Keratinocyte (primary cell): Measurements from ENCODE around the gene AGER. TPM values are rescaled to one million over a fixed set of nuclear protein-coding genes. Genes with fewer than 3 reads are reported as not detected.

ENCODE experiments used
- DNase-seq: peaks from one replicate; pipeline ENCODE4 v3.0.0-alpha.2; 2011; ENCODE audit warnings: low read depth, missing footprints, low spot score
- FAIRE-seq: peaks from 2 replicates; lab custom pipeline; 2011; peaks lifted over from hg19 to GRCh38; lab: Jason Lieb, UNC
- H2AFZ ChIP-seq: 2 replicates; pipeline ENCODE4 v1.6.0; 2012; ENCODE audit warnings: low read length, control low read depth, inconsistent platforms; ENCODE audit not compliant: control insufficient read depth
- H3K27ac ChIP-seq: 2 replicates; pipeline ENCODE4 v1.5.1; 2011; ENCODE audit warnings: low read length; ENCODE audit not compliant: control insufficient read depth, insufficient read depth
- H3K27me3 ChIP-seq: 3 replicates; pipeline ENCODE4 v1.6.0; 2011; ENCODE audit warnings: low read length; ENCODE audit not compliant: control insufficient read depth, insufficient read depth; ENCODE audit errors: extremely low read depth
- H3K36me3 ChIP-seq, 2 experiments: 2 replicates in 1 of 2; 3 replicates in 1 of 2; pipeline ENCODE4 v1.5.1; 2011; ENCODE audit warnings: low read length in 2 of 2, mild to moderate bottlenecking in 1 of 2; ENCODE audit not compliant: control insufficient read depth in 2 of 2, insufficient read depth in 2 of 2; ENCODE audit errors: extremely low read depth in 1 of 2
- H3K4me1 ChIP-seq: 3 replicates; pipeline ENCODE4 v1.5.1; 2011; ENCODE audit warnings: low read length; ENCODE audit not compliant: control insufficient read depth, insufficient read depth; ENCODE audit errors: extremely low read depth
- H3K4me2 ChIP-seq: 3 replicates; pipeline ENCODE4 v1.6.0; 2011; ENCODE audit warnings: low read depth, low read length; ENCODE audit not compliant: control insufficient read depth, insufficient read depth; ENCODE audit errors: extremely low read depth
- H3K4me3 ChIP-seq, 3 experiments: fragments of 200-600 bp in 1 of 3; sonication (generic) in 1 of 3; 2 replicates in 2 of 3; 3 replicates in 1 of 3; pipeline ENCODE4 v1.5.1; 2011 to 2016; ENCODE audit warnings: low read length in 3 of 3, mild to moderate bottlenecking in 3 of 3, control low read depth in 2 of 3, inconsistent platforms in 1 of 3, low read depth in 1 of 3, mixed read lengths in 1 of 3, mixed run types in 1 of 3, moderate library complexity in 1 of 3; ENCODE audit not compliant: control insufficient read depth in 2 of 3, insufficient read depth in 2 of 3; ENCODE audit errors: extremely low read depth in 1 of 3
- H3K79me2 ChIP-seq: 2 replicates; pipeline ENCODE4 v1.6.0; 2012; ENCODE audit warnings: low read length; ENCODE audit not compliant: control insufficient read depth, insufficient read depth
- H3K9ac ChIP-seq: 3 replicates; pipeline ENCODE4 v1.6.0; 2011; ENCODE audit warnings: low read length; ENCODE audit not compliant: control insufficient read depth, insufficient read depth; ENCODE audit errors: extremely low read depth
- H3K9me1 ChIP-seq: 3 replicates; pipeline ENCODE4 v1.6.0; 2011; ENCODE audit warnings: low read length; ENCODE audit not compliant: control insufficient read depth, insufficient read depth; ENCODE audit errors: extremely low read depth
- H3K9me3 ChIP-seq: 2 replicates; pipeline ENCODE4 v1.5.1; 2012; ENCODE audit warnings: low read depth, low read length; ENCODE audit not compliant: control insufficient read depth
- H4K20me1 ChIP-seq: 3 replicates; pipeline ENCODE4 v1.6.0; 2011; ENCODE audit warnings: low read length; ENCODE audit not compliant: control insufficient read depth, insufficient read depth; ENCODE audit errors: extremely low read depth
- CTCF ChIP-seq, 3 experiments: IDR thresholded peaks in 1 of 3; conservative IDR thresholded peaks in 1 of 3; optimal IDR thresholded peaks in 1 of 3; 2 replicates in 2 of 3; 3 replicates in 1 of 3; pipeline versions ENCODE3 to v1.5.1; 2011; ENCODE audit warnings: low read length in 3 of 3, mild to moderate bottlenecking in 3 of 3, moderate library complexity in 2 of 3, control low read depth in 1 of 3, inconsistent platforms in 1 of 3; ENCODE audit not compliant: insufficient read depth in 2 of 3; ENCODE audit errors: extremely low read depth in 1 of 3
- EZH2 ChIP-seq: IDR thresholded peaks from one replicate; pipeline ENCODE4 v1.6.1; 2012; ENCODE audit warnings: inconsistent platforms, mild to moderate bottlenecking, low read length, moderate library complexity
- dilution Hi-C: fragments of 300-500 bp; cut with MboI; formaldehyde crosslinking; loops from one replicate; pipeline ENCODE4 v1.7.0; 2020; ENCODE audit warnings: low sequenced_read_pairs; ENCODE audit not compliant: extremely low pct_ligation_motif_present
- polyA plus RNA-seq, 5 experiments: library from polyadenylated mRNA; depleted of rRNA in 3 of 5; stranded (reverse) in 3 of 5; stranded (forward) in 1 of 5; unstranded in 1 of 5; fragments of >200 nt; gene quantifications; 1 replicate in 1 of 5; 2 replicates in 3 of 5; 3 replicates in 1 of 5; pipeline versions ENCODE4 v1.2.1 to v1.2.3, GENCODE V29; 2011 to 2012; ENCODE audit warnings: missing spikeins in 2 of 5, low read depth in 1 of 5, low replicate concordance in 1 of 5

The AGER gene
- polyA plus RNA-seq, 1 donor (not counting 4 experiments of a cell fraction or from before 2014, with no cell fraction given): 2.4 TPM

GRCh38 chr6:32140420-32141046 is 43.5 kb downstream of the AGER start:
- DNase-seq (no peak), FAIRE-seq (no peak)
- H3K4me3 ChIP-seq: no peak overlapping the region
- H3K9me3 ChIP-seq: no peaks in the 10 kb centered on the region
- no peak overlapping the region for H3K27ac ChIP-seq
- no peaks in the 10 kb centered on the region for H3K79me2 ChIP-seq
- no peaks in the 10 kb centered on the region for H3K27me3 ChIP-seq
- H2AFZ ChIP-seq: no peak overlapping the region
- no peaks in the 10 kb centered on the region for H4K20me1 ChIP-seq
- no peaks in the 10 kb centered on the region for H3K9me1 ChIP-seq
- no peak overlapping the region for H3K4me2 ChIP-seq
- no peaks in the 10 kb centered on the region for H3K36me3 ChIP-seq
- H3K4me1 ChIP-seq: no peaks in the 10 kb centered on the region
- H3K9ac ChIP-seq: no peak overlapping the region
- dilution Hi-C loops: no loop called here
- no peak for TF ChIP-seq EZH2
- TF ChIP-seq CTCF (optimal IDR thresholded peaks at IDR 0.05 in 1 of 3, IDR thresholded peaks at IDR 0.05 in 1 of 3, conservative IDR thresholded peaks at IDR 0.05 in 1 of 3; ENCODE audit: extremely low read depth in 1 of 3, insufficient read depth in 2 of 3, low read length in 3 of 3): no peak

DNA sequence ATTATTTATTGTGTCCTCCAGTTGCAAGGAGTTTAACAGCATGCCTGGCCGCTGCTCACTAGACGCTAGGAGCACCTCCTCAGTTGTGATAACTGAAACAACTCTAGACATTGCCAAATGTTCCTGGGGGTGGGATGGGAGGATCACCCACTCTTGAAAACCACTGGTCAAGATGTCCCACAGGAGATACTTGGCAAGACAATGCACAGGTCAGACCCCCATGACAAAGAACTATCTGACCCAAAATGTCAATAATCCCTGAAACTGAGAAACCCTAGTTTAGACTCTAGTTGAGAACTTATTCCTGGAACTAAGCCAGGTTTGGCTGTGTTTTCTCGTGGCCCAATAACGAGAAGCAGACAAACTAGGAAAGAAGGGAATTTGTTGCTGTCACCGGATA is 44.5 kb downstream of the AGER start:
- Histone ChIP-seq H3K4me1 (no peaks in the 10 kb centered on the region), H3K9me3 (no peaks in the 10 kb centered on the region), H3K27ac (no peak overlapping the region), H2AFZ (no peak overlapping the region), H3K27me3 (no peaks in the 10 kb centered on the region), H3K36me3 (no peaks in the 10 kb centered on the region), H3K4me3 (no peak overlapping the region), H4K20me1 (no peaks in the 10 kb centered on the region), H3K9me1 (no peaks in the 10 kb centered on the region), H3K79me2 (no peaks in the 10 kb centered on the region), H3K9ac (no peak overlapping the region), H3K4me2 (no peak overlapping the region)
- FAIRE-seq (no peak), DNase-seq (no peak)
- dilution Hi-C loops: no loop called here
- TF ChIP-seq CTCF (optimal IDR thresholded peaks at IDR 0.05 in 1 of 3, IDR thresholded peaks at IDR 0.05 in 1 of 3, conservative IDR thresholded peaks at IDR 0.05 in 1 of 3; ENCODE audit: extremely low read depth in 1 of 3, insufficient read depth in 2 of 3, low read length in 3 of 3): no peak
- TF ChIP-seq EZH2: no peak
